ENCODE data around the gene SMIM10L2A.
"Not testable (repeated sequence)": the region's sequence is repeated elsewhere in the genome, so short reads cannot be mapped to it uniquely, and the experiment has no call there.

The SMIM10L2A gene

DNA sequence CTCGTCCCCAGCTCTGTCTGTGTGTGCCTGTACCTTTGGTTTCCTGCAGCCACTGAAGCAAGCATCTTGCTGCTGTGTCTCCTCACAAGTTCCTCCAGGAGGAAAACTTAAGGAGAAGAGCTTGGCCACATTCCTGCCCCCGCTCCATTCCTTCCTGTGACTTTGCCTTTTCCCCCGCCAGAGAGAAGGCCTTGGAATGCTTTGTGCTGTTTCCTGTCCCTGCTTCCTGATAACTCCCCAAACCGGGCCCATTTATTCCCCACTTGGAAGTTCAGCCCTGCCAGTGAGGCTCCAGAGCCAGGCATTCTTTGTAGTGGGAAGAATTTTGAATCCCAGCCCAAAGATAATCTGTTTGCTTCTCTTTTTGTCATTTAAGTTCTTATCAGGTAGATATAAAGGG is 33.1 kb downstream of the SMIM10L2A start:
- DNase-seq (ENCODE audit: low read depth): no peak

DNA sequence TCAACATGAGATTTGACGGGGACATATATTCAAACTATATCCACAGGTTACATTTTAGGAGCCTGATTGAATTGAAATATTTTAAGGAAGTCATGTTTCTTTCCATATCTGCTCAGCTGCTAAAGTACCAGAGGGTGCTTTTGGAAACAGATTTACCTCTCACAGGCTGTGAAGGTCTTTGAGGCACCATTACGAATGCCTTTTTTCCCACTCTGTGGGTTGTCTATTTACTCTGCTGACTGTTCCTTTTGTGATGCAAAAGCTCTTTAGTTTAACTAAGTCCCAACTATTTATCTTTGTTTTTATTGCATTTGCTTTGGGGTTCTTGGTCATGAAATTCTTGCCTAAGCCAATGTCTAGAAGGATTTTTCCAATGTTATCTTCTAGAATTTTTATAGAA is 40.0 kb downstream of the SMIM10L2A start:
- not testable (repeated sequence) for DNase-seq (ENCODE audit: low read depth)

DNA sequence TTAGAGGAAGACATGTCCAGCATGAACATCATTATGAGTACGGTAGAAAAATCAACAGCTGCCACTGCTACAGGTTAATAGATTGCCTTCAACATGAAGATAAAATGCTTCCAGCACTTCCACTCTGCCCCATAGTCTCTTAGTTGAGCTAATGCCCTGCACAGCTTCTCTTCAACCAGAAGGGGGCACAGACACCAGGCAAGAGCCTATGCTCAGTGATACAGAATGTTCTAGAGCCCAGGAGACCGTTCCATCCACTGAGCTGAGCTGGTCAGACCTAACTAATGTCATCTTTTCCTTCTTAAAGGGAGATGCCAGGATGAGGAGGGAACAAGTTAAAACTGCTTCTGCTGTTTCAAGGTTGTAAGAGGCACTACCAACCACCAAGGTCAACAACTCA is 42.2 kb downstream of the SMIM10L2A start:
- no peak for DNase-seq (ENCODE audit: low read depth)

GRCh38 chrX:135476378-135476777 is 54.6 kb downstream of the SMIM10L2A start:
- no peak for DNase-seq (ENCODE audit: low read depth)

- DNase-seq (ENCODE audit: low read depth): no peak
Measured at GRCh38 chrX:135477576-135477975, 55.8 kb downstream of the SMIM10L2A start.
